ENCODE data around the gene PLD3. TPM values are rescaled to one million over a fixed set of nuclear protein-coding genes. Genes with fewer than 3 reads are reported as not detected.
"Not testable (repeated sequence)": the region's sequence is repeated elsewhere in the genome, so short reads cannot be mapped to it uniquely, and the experiment has no call there.

PLD3 gene
- total RNA-seq, 3 donors from 2014 or later (not counting 1 experiment from before 2014, with no cell fraction given): 107 to 140 (median 109) TPM

DNA sequence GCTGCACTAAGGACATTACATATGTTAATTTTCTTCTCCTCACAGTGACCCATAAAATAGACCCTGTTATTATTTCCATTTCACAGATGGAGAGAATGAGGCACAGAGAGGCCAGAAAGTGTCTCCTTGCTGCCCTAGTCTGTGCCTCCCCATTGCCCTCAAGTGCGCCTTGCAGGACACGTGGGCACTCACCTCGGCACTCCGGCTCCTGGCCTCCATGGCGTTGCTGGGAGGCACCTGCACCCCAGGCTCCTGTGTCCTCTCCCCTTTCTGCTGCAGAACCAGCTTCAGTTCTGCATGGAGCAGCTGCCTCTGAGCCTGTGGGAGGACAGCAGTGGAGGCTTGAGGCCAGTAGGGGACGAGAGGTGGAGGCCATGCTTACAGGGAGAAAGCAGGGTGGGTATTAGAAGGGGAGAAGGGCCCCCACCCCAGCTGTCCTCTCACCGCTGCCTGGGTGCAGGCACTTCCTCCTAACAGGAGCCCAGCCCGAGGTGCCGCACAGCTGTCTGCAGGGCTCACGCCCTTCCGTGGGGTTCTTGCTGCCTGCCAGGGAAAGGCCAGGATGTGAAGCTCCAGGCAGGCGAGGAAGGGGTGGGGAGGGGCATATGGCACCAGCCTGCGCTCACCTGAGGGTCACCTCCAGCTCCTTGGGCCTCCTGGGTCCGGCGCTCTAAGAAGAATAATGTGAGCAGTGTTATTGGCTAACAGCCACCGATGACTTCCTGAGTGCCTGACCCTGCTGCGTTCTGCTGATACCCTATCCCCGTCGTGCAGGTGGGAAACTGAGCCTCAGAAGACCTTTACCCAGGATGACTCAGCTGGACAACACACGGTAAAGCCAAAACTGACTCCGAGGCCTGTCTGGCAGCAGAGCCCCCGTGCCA, 59.5 kb downstream of the PLD3 start:
- peaks cover 16 to 31% of the 10 kb centered on the region in 2 donors for H3K4me1 Mint-ChIP-seq
- H3K9me3 Mint-ChIP-seq: no peaks in the 10 kb centered on the region
- Histone ChIP-seq H3K27ac (ENCODE audit: low read length) (peak overlapping the region; percentile 3), H3K4me3 (ENCODE audit: low read length) (no peak overlapping the region), H3K4me1 (ENCODE audit: control insufficient read depth, insufficient read depth, low read length) (peaks cover 35% of the 10 kb centered on the region), H3K9me3 (ENCODE audit: control insufficient read depth, insufficient read depth, low read length) (no peaks in the 10 kb centered on the region), H3K36me3 (ENCODE audit: control insufficient read depth, insufficient read depth, low read length) (no peaks in the 10 kb centered on the region), H3K27me3 (ENCODE audit: control insufficient read depth, insufficient read depth, low read length) (no peaks in the 10 kb centered on the region)
- no peaks in the 10 kb centered on the region for H3K27me3 Mint-ChIP-seq (ENCODE audit: low read depth in 2 of 2)
- DNase-seq (peak in 1 of 2 donors; percentile 8), ATAC-seq (no peak)
- TF ChIP-seq, protein P1, sequence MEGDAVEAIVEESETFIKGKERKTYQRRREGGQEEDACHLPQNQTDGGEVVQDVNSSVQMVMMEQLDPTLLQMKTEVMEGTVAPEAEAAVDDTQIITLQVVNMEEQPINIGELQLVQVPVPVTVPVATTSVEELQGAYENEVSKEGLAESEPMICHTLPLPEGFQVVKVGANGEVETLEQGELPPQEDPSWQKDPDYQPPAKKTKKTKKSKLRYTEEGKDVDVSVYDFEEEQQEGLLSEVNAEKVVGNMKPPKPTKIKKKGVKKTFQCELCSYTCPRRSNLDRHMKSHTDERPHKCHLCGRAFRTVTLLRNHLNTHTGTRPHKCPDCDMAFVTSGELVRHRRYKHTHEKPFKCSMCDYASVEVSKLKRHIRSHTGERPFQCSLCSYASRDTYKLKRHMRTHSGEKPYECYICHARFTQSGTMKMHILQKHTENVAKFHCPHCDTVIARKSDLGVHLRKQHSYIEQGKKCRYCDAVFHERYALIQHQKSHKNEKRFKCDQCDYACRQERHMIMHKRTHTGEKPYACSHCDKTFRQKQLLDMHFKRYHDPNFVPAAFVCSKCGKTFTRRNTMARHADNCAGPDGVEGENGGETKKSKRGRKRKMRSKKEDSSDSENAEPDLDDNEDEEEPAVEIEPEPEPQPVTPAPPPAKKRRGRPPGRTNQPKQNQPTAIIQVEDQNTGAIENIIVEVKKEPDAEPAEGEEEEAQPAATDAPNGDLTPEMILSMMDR (IDR thresholded peaks at IDR 0.05): no peak
- H3K4me3 Mint-ChIP-seq: peak overlapping the region; percentile 17
- WGBS (ENCODE audit: insufficient coverage): 44% methylated on average over 22 of the region's 22 CpGs
- intact Hi-C loops (cut with micrococcal nuclease): no loop called here
- peak overlapping the region in 1 of 2 donors; percentile 24 for H3K27ac Mint-ChIP-seq
- no peaks in the 10 kb centered on the region for H3K36me3 Mint-ChIP-seq

DNA sequence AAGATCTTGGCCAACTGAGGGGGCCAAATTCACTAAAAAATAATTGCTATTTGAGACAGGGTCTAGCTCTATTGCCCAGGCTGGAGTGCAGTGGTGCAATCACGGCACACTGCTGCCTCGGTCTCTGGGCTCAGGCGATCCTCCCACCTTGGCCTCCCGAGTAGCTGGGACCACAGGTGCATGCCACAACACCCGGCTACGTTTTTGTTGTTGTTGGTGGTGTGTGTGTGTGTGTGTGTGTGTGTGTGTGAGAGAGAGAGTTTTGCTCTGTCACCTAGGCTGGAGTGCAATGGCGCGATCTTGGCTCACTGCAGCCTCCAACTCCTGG, 60.1 kb downstream of the PLD3 start:
- H3K4me1 ChIP-seq (ENCODE audit: control insufficient read depth, insufficient read depth, low read length): peaks cover 36% of the 10 kb centered on the region
- peaks cover 13 to 31% of the 10 kb centered on the region in 2 donors for H3K4me1 Mint-ChIP-seq
- H3K4me3 ChIP-seq (ENCODE audit: low read length); ATAC-seq; H3K27ac ChIP-seq (ENCODE audit: low read length); H3K9me3 ChIP-seq (ENCODE audit: control insufficient read depth, insufficient read depth, low read length); H3K27ac Mint-ChIP-seq; H3K4me3 Mint-ChIP-seq; H3K27me3 ChIP-seq (ENCODE audit: control insufficient read depth, insufficient read depth, low read length); H3K9me3 Mint-ChIP-seq; H3K27me3 Mint-ChIP-seq (ENCODE audit: low read depth in 2 of 2); H3K36me3 ChIP-seq (ENCODE audit: control insufficient read depth, insufficient read depth, low read length); H3K36me3 Mint-ChIP-seq; intact Hi-C loops (cut with micrococcal nuclease); DNase-seq: not testable (repeated sequence)
- 90% methylated on average over 8 of the region's 8 CpGs for WGBS (ENCODE audit: insufficient coverage)

DNA sequence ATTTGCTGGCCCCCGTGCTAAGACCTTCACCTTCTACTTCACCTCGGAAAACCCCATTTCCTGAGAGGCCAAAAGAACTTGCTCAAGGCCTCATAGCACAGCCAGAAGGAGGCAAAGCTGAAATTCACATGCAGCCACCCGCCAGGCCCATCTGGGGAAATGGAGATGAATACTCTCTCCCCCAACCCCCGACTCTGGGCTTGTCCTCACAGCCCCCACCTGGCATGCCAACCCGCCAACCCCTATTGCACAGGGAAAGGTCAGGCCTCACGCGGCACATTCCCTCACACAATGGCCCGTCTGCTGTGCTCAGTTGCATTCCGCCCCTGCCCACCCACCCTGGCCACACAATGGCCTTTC, 61.5 kb downstream of the PLD3 start:
- DNase-seq: no peak
- no peak overlapping the region for H3K27ac Mint-ChIP-seq

DNA sequence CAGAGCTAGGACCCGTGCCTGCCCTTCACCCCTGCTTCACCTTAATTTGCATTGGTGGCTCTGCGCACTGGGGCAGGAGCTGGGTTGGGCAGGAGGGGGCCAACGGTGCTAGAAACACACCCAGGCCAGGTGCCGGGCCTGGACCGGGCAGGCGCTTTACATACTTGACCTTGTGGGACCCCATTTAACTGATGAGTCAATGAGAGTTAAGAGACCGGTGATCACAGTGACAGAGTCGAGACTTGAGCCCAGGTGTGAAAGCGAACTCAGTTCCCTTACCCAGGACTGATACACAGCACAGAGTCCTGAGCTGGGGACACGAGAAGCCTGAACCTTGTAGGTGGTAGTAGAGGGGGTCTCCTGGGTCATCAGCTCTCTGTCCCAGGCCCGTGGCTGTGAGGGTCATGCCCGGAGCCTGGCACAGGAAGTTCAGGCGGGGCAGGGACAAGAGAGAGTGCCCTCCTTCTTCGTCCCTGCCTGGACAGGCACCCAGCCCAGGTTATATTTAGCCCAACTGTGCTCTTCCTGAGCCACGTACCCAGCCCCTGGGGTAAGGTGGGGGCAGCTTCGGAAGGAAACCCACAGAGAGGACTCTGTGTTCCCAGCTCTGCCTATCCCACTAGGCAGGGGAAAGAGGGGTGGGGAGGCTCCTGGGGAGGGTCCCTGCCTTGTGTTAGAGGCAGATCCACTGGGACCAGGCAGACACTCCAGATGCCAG, 62.8 kb downstream of the PLD3 start:
- H3K27me3 ChIP-seq (ENCODE audit: control insufficient read depth, insufficient read depth, low read length): no peaks in the 10 kb centered on the region
- no peak overlapping the region for H3K27ac Mint-ChIP-seq
- TF ChIP-seq, protein P1 (IDR thresholded peaks at IDR 0.05): no peak
- no peaks in the 10 kb centered on the region for H3K9me3 ChIP-seq (ENCODE audit: control insufficient read depth, insufficient read depth, low read length)
- no peak overlapping the region for H3K4me3 Mint-ChIP-seq
- intact Hi-C loops (cut with micrococcal nuclease): no loop called here
- H3K4me3 ChIP-seq (ENCODE audit: low read length): no peak overlapping the region
- no peak overlapping the region for H3K27ac ChIP-seq (ENCODE audit: low read length)
- H3K36me3 ChIP-seq (ENCODE audit: control insufficient read depth, insufficient read depth, low read length): no peaks in the 10 kb centered on the region
- 44% methylated on average over 16 of the region's 16 CpGs for WGBS (ENCODE audit: insufficient coverage)
- H3K36me3 Mint-ChIP-seq: no peaks in the 10 kb centered on the region
- no peaks in the 10 kb centered on the region for H3K9me3 Mint-ChIP-seq
- ATAC-seq: no peak
- H3K27me3 Mint-ChIP-seq (ENCODE audit: low read depth in 2 of 2): peaks cover 0 to 3% of the 10 kb centered on the region in 2 donors
- peaks cover 19 to 33% of the 10 kb centered on the region in 2 donors for H3K4me1 Mint-ChIP-seq
- DNase-seq: peak in 1 of 2 donors; percentile 1
- peaks cover 49% of the 10 kb centered on the region for H3K4me1 ChIP-seq (ENCODE audit: control insufficient read depth, insufficient read depth, low read length)

More for the DNA sequence above, 61.5 kb downstream of the PLD3 start:
- H3K27me3 Mint-ChIP-seq (ENCODE audit: low read depth in 2 of 2): peaks cover 0 to 3% of the 10 kb centered on the region in 2 donors
- no peak overlapping the region for H3K4me3 Mint-ChIP-seq
- Histone ChIP-seq H3K4me3 (ENCODE audit: low read length) (no peak overlapping the region), H3K4me1 (ENCODE audit: control insufficient read depth, insufficient read depth, low read length) (peaks cover 41% of the 10 kb centered on the region), H3K9me3 (ENCODE audit: control insufficient read depth, insufficient read depth, low read length) (no peaks in the 10 kb centered on the region), H3K36me3 (ENCODE audit: control insufficient read depth, insufficient read depth, low read length) (no peaks in the 10 kb centered on the region), H3K27ac (ENCODE audit: low read length) (no peak overlapping the region), H3K27me3 (ENCODE audit: control insufficient read depth, insufficient read depth, low read length) (no peaks in the 10 kb centered on the region)
- intact Hi-C loops (cut with micrococcal nuclease): no loop called here
- H3K4me1 Mint-ChIP-seq: peaks cover 12 to 26% of the 10 kb centered on the region in 2 donors
- H3K9me3 Mint-ChIP-seq: no peaks in the 10 kb centered on the region
- TF ChIP-seq, protein P1 (IDR thresholded peaks at IDR 0.05): no peak
- WGBS (ENCODE audit: insufficient coverage): 69% methylated on average over 9 of the region's 9 CpGs
- no peaks in the 10 kb centered on the region for H3K36me3 Mint-ChIP-seq
- ATAC-seq: no peak

Data from natural killer cell (primary cell).